Measurements from ENCODE around the gene FGD4. TPM values are rescaled to one million over a fixed set of nuclear protein-coding genes. Genes with fewer than 3 reads are reported as not detected.

Gene FGD4
- total RNA-seq, 1 experiment from 2014 or later, result 54.3 TPM

- Histone ChIP-seq H3K27me3 (ENCODE audit: insufficient read depth, low read length) (no peaks in the 10 kb centered on the region), H2BK15ac (ENCODE audit: low read depth, low read length) (no peak overlapping the region), H2AFZ (ENCODE audit: low read length) (no peak overlapping the region), H3T11ph (ENCODE audit: low read length) (no peak overlapping the region), H4K20me1 (ENCODE audit: control insufficient read depth, insufficient read depth, insufficient read length) (no peaks in the 10 kb centered on the region), H4K5ac (ENCODE audit: insufficient read length, low read depth, low read length) (no peak overlapping the region), H4K8ac (replicated peaks; ENCODE audit: insufficient read length, low read depth, low read length) (no peak overlapping the region), H3K27ac (ENCODE audit: insufficient read length, low read depth, low read length) (no peak overlapping the region), H2BK12ac (ENCODE audit: insufficient read length, low read depth, low read length) (no peak overlapping the region), H3K18ac (ENCODE audit: insufficient read length, low read depth, low read length) (no peak overlapping the region), H3K4ac (ENCODE audit: low read depth, low read length) (no peak overlapping the region), H3K4me2 (ENCODE audit: insufficient read depth, insufficient read length, low read length) (no peak overlapping the region), H3K14ac (ENCODE audit: insufficient read depth, low read length) (no peak overlapping the region), H2BK120ac (ENCODE audit: low read depth, low read length, poor library complexity, severe bottlenecking) (no peak overlapping the region), H3K56ac (ENCODE audit: insufficient read length, low read depth, low read length) (no peak overlapping the region), H3K4me1 (ENCODE audit: insufficient read depth, low read length) (peaks cover 7% of the 10 kb centered on the region; the same call in 1 of the 2 replicates), H2BK5ac (ENCODE audit: insufficient read length, low read length) (no peak overlapping the region), H3K79me2 (ENCODE audit: insufficient read depth, low read length) (peaks cover 49% of the 10 kb centered on the region; the same call in 1 of the 2 replicates), H3K23ac (ENCODE audit: insufficient read length, low read depth, low read length) (no peak overlapping the region), H2BK20ac (ENCODE audit: low read depth, low read length, poor library complexity, severe bottlenecking) (no peak overlapping the region), H2AK5ac (ENCODE audit: insufficient read length, low read length) (no peak overlapping the region), H3K79me1 (ENCODE audit: insufficient read depth, low read depth, low read length, poor library complexity, severe bottlenecking) (peaks cover 4% of the 10 kb centered on the region), H3K23me2 (ENCODE audit: insufficient read length, low read depth, low read length, poor library complexity, severe bottlenecking) (peaks cover 5% of the 10 kb centered on the region), H3K9ac (ENCODE audit: extremely low read depth, insufficient read length, low read length) (no peak overlapping the region), H3K9me3 (ENCODE audit: control insufficient read depth, low read depth, low read length) (no peaks in the 10 kb centered on the region), H4K91ac (ENCODE audit: insufficient read length, low read depth, low read length) (no peak overlapping the region)
- peak overlapping the region in 1 of 2 experiments; percentile 6; a peak in 2 of 5 replicates for H3K4me3 Mint-ChIP-seq
- peaks cover 32 to 46% of the 10 kb centered on the region in 2 experiments for H3K4me1 Mint-ChIP-seq
- H3K27me3 Mint-ChIP-seq (ENCODE audit: low read depth), result no peaks in the 10 kb centered on the region
- H3K27ac Mint-ChIP-seq, result peak overlapping the region in 1 of 3 experiments; percentile 46; a peak in 1 of 7 replicates
- no peak for TF ChIP-seq CTCF (conservative IDR thresholded peaks at IDR 0.05)
- no peak for DNase-seq
- peaks cover 9 to 43% (median 35%) of the 10 kb centered on the region in 3 experiments for H3K36me3 Mint-ChIP-seq (ENCODE audit: insufficient read depth in 1 of 3, low read depth in 3 of 3)
- no CpG with 5 or more reads among the region's 1 CpG for WGBS (ENCODE audit: extremely low coverage, insufficient read length, low lambda C conversion rate)
- H3K9me3 Mint-ChIP-seq, result peaks cover 0 to 2% of the 10 kb centered on the region in 2 experiments; a peak in 2 of 5 replicates
Observed at GRCh38 chr12:32402946-32403345, 3.6 kb downstream of the FGD4 start.
